ENCODE measurements around the gene R3HDM4. TPM values are rescaled to one million over a fixed set of nuclear protein-coding genes. Genes with fewer than 3 reads are reported as not detected.

R3HDM4 gene
- total and polyA plus RNA-seq, 10 of the 15 experiments (the other 5 are each of a cell fraction or from before 2014, with no cell fraction given), result 1.3 to 65.8 (median 27.7) TPM

GRCh38 chr19:939922-940321 lies 26.9 kb upstream of the R3HDM4 start (continued):
- TF ChIP-seq, protein P1, sequence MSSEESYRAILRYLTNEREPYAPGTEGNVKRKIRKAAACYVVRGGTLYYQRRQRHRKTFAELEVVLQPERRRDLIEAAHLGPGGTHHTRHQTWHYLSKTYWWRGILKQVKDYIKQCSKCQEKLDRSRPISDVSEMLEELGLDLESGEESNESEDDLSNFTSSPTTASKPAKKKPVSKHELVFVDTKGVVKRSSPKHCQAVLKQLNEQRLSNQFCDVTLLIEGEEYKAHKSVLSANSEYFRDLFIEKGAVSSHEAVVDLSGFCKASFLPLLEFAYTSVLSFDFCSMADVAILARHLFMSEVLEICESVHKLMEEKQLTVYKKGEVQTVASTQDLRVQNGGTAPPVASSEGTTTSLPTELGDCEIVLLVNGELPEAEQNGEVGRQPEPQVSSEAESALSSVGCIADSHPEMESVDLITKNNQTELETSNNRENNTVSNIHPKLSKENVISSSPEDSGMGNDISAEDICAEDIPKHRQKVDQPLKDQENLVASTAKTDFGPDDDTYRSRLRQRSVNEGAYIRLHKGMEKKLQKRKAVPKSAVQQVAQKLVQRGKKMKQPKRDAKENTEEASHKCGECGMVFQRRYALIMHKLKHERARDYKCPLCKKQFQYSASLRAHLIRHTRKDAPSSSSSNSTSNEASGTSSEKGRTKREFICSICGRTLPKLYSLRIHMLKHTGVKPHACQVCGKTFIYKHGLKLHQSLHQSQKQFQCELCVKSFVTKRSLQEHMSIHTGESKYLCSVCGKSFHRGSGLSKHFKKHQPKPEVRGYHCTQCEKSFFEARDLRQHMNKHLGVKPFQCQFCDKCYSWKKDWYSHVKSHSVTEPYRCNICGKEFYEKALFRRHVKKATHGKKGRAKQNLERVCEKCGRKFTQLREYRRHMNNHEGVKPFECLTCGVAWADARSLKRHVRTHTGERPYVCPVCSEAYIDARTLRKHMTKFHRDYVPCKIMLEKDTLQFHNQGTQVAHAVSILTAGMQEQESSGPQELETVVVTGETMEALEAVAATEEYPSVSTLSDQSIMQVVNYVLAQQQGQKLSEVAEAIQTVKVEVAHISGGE (CRISPR knock-in tag; IDR thresholded peaks at IDR 0.05), result no peak
- no peak for TF ChIP-seq TCF7 (IDR thresholded peaks at IDR 0.05; ENCODE audit: borderline replicate concordance)
- TF ChIP-seq CBX5 (IDR thresholded peaks at IDR 0.05; ENCODE audit: low read depth), result no peak
- no peak for TF ChIP-seq PML (IDR thresholded peaks at IDR 0.05; ENCODE audit: low read length)
- TF ChIP-seq RBBP5 (conservative IDR thresholded peaks at IDR 0.05), result no peak
- no peak for TF ChIP-seq E2F4 (IDR thresholded peaks at IDR 0.05; ENCODE audit: low read depth, low read length)
- no peak for TF ChIP-seq EP300 (IDR thresholded peaks at IDR 0.05; ENCODE audit: borderline replicate concordance in 1 of 2, control insufficient read depth in 1 of 2, low read depth in 2 of 2, low read length in 2 of 2)

DNA sequence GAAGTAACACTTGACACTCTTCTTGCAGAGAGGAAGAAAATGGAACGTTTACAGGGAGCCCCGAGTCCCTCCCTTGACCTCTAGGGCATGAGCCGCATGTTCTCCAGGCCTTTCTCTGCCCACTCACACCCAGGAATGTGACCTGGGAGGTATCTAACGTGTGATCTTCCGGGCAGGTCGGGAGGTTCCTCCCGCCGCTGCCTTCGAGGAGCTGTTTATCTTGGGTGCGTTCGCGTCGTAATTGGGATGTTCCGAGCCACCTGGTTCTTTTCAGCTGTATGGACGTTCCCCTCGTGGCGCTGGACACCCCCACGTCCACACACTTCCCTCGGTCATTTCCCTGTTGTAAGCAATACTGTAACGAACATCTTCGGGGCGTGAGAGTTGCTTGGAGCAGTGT lies 26.4 kb upstream of the R3HDM4 start:
- H4K20me1 ChIP-seq (ENCODE audit: control insufficient read depth, insufficient read depth), result no peaks in the 10 kb centered on the region; the same call in 1 of the 2 replicates
- in situ Hi-C loops (cut with MboI) (no loop called here), intact Hi-C loops (cut with micrococcal nuclease; ENCODE audit: unreplicated experiment) (no loop called here)
- no peak overlapping the region for H3K27ac ChIP-seq (ENCODE audit: control insufficient read depth, insufficient read depth)
- ChIA-PET POLR2A (interaction anchor here (1.3 kb wide), 1 partner anchor 9 kb away, joined by 3 read pairs; no protein-coding TSS in a partner anchor), CTCF (interaction anchor here (1.2 kb wide), 1 partner anchor 43 kb away, joined by 3 read pairs; no protein-coding TSS in a partner anchor), RAD21 (ENCODE audit: unreplicated experiment) (no interaction called here), SMC1A (ENCODE audit: uncharacterized antibody, unreplicated experiment) (no interaction called here)
- H3K4me3 ChIP-seq, result no peak overlapping the region
- H3K4me2 ChIP-seq (ENCODE audit: control insufficient read depth, insufficient read depth), result peak overlapping the region; percentile 79; the same call in 1 of the 2 replicates
- peaks cover 68% of the 10 kb centered on the region for H3K79me2 ChIP-seq (ENCODE audit: control insufficient read depth, insufficient read depth, low read length)
- no peak overlapping the region for H3K9ac ChIP-seq (ENCODE audit: control insufficient read depth, insufficient read depth, low read length)
- peaks cover 32 to 36% of the 10 kb centered on the region in 2 experiments for H3K36me3 ChIP-seq (ENCODE audit: control insufficient read depth in 2 of 2, insufficient read depth in 2 of 2, low read length in 1 of 2)
- H3K4me1 ChIP-seq (ENCODE audit: control insufficient read depth, insufficient read depth, low read length), result peaks cover 7% of the 10 kb centered on the region
- ATAC-seq (no peak), FAIRE-seq (no peak), DNase-seq (ENCODE audit: low read depth, low spot score) (no peak)
- 89% methylated on average over 22 of the region's 22 CpGs for WGBS (ENCODE audit: insufficient coverage, insufficient replicate concordance, low lambda C conversion rate, missing lambda C conversion rate)
- peaks cover 4% of the 10 kb centered on the region for H3K9me3 ChIP-seq (replicated peaks; ENCODE audit: control insufficient read depth, insufficient read depth, low read length)
- no peaks in the 10 kb centered on the region for H3K27me3 ChIP-seq (replicated peaks in 1 of 2; ENCODE audit: control insufficient read depth in 2 of 2, insufficient read depth in 2 of 2, low read length in 1 of 2)
- no peak overlapping the region for H2AFZ ChIP-seq (ENCODE audit: control insufficient read depth, low read depth, low read length)
- no TSS peak for BruUV-seq (replicated peaks)
- TF ChIP-seq, protein P2, sequence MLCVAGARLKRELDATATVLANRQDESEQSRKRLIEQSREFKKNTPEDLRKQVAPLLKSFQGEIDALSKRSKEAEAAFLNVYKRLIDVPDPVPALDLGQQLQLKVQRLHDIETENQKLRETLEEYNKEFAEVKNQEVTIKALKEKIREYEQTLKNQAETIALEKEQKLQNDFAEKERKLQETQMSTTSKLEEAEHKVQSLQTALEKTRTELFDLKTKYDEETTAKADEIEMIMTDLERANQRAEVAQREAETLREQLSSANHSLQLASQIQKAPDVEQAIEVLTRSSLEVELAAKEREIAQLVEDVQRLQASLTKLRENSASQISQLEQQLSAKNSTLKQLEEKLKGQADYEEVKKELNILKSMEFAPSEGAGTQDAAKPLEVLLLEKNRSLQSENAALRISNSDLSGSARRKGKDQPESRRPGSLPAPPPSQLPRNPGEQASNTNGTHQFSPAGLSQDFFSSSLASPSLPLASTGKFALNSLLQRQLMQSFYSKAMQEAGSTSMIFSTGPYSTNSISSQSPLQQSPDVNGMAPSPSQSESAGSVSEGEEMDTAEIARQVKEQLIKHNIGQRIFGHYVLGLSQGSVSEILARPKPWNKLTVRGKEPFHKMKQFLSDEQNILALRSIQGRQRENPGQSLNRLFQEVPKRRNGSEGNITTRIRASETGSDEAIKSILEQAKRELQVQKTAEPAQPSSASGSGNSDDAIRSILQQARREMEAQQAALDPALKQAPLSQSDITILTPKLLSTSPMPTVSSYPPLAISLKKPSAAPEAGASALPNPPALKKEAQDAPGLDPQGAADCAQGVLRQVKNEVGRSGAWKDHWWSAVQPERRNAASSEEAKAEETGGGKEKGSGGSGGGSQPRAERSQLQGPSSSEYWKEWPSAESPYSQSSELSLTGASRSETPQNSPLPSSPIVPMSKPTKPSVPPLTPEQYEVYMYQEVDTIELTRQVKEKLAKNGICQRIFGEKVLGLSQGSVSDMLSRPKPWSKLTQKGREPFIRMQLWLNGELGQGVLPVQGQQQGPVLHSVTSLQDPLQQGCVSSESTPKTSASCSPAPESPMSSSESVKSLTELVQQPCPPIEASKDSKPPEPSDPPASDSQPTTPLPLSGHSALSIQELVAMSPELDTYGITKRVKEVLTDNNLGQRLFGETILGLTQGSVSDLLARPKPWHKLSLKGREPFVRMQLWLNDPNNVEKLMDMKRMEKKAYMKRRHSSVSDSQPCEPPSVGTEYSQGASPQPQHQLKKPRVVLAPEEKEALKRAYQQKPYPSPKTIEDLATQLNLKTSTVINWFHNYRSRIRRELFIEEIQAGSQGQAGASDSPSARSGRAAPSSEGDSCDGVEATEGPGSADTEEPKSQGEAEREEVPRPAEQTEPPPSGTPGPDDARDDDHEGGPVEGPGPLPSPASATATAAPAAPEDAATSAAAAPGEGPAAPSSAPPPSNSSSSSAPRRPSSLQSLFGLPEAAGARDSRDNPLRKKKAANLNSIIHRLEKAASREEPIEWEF (IDR thresholded peaks at IDR 0.05; ENCODE audit: insufficient replicate concordance, low read depth, low read length), result no peak
- no peak for TF ChIP-seq MXI1 (IDR thresholded peaks at IDR 0.05; ENCODE audit: low read depth, low read length)

Measured in GM12878 (cell line).